Body of pancreas (tissue), 4 donors: ENCODE results near the gene SVEP1.

Experiments used
- POLR2A ChIP-seq, 3 donors: fragments of 450-650 bp; IDR thresholded peaks; one replicate each; pipeline ENCODE4 v1.6.1; 2016; ENCODE audit warnings: antibody characterized with exemption in 3 of 3, mild to moderate bottlenecking in 2 of 3
- TF ChIP-seq, protein P1 (sequence below), 7 experiments: fragments of 450-650 bp in 4 of 7; fragments of 200-600 bp in 3 of 7; sonication (generic) in 3 of 7; IDR thresholded peaks; one replicate each; pipeline ENCODE4 v1.5.1; 2016 to 2019; ENCODE audit warnings: antibody characterized with exemption in 7 of 7

DNA sequence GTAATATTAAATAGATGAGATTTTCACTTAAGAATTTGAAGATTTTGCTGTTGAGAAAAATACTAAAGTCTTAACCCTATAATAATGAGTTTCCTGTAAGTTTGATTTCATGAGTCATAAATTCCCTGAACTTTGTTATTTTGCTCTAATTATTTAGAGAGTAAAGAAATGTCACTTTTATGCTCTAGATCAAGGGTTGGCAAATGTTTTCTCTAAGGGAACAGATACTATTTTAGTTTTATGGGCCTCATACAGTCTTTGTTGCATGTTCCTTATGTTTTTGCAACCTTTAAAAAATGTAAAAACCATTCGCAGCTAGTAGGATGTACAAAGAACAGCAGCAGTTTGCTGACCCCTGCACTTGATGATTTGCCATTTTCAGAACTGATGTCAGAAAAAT is 241.4 kb downstream of the SVEP1 start:
- TF ChIP-seq, protein P1, sequence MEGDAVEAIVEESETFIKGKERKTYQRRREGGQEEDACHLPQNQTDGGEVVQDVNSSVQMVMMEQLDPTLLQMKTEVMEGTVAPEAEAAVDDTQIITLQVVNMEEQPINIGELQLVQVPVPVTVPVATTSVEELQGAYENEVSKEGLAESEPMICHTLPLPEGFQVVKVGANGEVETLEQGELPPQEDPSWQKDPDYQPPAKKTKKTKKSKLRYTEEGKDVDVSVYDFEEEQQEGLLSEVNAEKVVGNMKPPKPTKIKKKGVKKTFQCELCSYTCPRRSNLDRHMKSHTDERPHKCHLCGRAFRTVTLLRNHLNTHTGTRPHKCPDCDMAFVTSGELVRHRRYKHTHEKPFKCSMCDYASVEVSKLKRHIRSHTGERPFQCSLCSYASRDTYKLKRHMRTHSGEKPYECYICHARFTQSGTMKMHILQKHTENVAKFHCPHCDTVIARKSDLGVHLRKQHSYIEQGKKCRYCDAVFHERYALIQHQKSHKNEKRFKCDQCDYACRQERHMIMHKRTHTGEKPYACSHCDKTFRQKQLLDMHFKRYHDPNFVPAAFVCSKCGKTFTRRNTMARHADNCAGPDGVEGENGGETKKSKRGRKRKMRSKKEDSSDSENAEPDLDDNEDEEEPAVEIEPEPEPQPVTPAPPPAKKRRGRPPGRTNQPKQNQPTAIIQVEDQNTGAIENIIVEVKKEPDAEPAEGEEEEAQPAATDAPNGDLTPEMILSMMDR (IDR thresholded peaks at IDR 0.05) = no peak
- TF ChIP-seq POLR2A (IDR thresholded peaks at IDR 0.05) = no peak
